HG03196 (cell line): Measurements from ENCODE around the gene SYNGR4.

Experiments
- ATAC-seq: cut with Tn5 transposase; IDR thresholded peaks from one replicate; pipeline ENCODE4 v1.9.1; 2021; ENCODE audit not compliant: unreplicated experiment

Gene SYNGR4

GRCh38 chr19:48341515-48342413, 22.4 kb upstream of the SYNGR4 start:
- no peak for ATAC-seq

DNA sequence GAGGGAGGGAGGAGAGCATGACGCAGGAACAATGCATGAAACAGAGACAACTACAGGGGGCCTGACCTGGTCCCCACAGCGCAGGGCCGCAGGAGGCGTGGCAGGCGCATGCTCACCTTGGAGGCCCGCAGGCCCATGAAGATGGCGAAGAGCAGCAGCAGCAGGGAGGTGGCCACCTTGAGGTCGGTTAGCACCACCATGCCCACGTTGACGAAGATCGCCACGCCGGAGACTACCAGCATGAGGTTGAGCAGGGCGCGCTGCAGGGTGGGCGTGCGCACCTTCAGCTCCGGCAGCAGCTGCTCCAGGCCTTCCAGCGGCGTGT, 21.8 kb upstream of the SYNGR4 start:
- ATAC-seq = no peak

DNA sequence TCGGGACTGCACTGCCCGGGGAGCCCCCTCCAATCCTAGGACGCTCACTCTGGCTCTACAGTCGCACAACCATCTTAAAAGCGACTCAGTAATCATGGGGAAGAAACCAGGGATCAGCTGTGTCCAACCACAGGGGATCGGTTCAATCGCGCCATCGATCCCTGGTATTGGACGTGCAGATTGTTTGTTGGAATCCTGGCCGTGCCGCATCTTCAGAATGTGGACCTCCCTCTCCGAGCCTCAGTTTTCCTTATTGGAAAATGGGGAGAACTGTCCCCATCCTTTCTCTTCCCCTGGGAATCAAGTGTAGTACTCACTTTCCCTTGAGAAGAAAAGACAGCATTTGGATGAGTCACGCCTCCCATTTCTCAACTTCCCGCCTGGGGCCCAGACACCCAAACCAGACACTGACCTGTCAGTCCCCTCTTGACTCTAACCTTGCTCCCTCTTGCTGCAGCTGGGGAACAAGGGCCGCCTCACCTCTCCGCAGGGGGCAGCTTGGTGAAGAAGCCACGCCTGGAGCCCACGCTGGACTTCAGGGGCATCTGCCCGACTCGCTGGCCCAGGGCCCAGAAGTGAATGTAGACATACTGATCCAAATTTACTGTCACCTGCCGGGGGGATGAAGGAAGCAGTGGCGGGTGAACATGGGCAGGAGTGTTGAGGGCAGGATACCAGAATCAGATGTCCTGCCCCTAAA, 21.2 kb upstream of the SYNGR4 start:
- ATAC-seq = no peak

DNA sequence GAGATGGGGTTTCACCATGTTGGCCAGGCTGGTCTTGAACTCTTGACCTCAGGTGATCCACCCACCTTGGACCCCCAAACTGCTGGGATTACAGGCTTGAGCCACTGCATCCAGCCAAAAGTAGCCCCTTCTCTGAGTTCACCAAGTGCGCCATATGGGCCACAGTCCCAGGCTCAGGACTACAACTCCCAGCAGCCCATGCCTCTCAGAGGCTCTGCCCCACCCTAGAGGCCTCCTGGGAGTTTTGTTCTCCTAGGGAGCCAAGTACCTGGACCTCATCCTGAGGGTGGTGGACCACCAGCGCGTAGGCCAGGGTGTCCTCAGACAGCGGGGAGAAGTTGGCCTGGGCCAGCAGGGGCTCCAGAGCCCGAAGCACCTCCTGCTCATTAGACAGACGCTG, 19.3 kb upstream of the SYNGR4 start:
- no peak for ATAC-seq

GRCh38 chr19:48346191-48346590, 18.0 kb upstream of the SYNGR4 start:
- ATAC-seq = no peak

DNA sequence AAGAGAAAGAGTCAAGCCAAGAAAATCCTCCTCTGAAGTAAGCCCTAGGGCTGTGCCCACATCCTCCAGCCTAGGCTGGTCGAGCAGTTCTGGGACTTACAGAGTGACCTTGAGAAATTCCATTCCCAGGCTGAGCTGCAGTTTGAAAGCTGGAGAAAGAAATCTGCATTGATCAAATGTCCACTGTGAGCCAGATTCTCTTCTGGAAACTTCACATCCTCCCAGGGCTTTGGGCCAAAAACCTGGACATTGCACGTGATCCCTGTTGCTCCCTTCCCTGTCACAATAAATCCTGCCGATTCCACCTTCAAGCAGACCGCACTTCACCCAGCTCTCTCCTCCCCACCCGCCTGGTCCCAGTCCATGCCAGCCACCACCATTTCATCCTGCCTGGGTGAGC, 16.1 kb upstream of the SYNGR4 start:
- ATAC-seq = no peak

DNA sequence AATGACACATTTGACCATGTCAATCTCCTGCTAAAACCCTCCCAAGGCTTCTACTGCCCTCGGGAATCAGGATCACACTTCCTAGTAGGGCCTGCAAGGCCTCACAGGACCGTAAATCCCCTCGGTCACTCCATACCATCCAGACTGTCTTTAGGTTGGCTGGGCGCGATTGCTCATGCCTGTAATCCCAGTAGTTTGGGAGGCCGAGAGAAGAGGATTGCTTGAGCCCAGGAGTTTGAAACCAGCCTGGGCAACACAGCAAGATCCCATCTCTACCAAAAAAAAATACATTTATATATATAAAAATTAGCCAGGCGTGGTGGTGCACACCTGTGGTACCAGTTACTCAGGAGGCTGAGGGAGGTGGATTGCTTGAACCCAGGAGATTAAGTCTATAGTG, 15.4 kb upstream of the SYNGR4 start:
- no peak for ATAC-seq

DNA sequence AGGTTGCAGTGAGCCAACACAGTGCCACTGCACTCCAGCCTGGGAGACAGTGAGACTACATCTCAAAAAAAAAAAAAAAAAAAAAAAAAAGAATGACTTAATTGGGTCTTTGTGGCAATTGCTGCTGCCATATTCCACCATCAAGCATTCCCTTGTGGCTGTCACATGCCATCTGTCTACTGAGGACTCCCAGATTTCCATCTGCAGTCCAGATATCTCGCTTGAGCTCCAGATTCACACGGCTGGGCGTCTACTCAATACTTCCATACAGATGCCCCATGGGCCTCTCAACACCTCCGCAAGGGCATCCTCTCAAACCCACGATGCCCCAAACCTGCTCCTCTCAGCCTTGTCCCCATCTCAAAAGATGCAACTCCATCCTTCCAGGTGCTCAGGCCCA, 13.3 kb upstream of the SYNGR4 start:
- no peak for ATAC-seq

- ATAC-seq = no peak
Observed at GRCh38 chr19:48351341-48351752, 12.8 kb upstream of the SYNGR4 start.

DNA sequence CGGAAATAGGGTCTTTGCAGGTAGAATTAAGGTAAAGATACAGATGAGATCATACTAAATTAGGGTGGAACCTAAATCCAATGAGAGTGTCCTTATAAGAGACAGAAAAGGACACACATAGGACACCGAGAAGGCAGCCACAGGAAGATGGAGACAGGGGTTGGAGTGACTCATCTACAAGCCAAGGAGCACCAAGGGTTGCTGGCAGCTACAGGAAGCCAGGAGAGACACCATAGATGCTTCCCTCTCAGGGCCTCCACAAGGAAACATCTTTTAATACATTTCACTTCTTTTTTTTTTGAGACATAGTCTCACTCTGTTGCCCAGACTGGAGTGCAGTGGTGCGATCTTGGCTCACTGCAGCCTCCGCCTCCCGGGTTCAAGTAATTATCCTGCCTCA, 10.5 kb upstream of the SYNGR4 start:
- ATAC-seq = no peak

- ATAC-seq = no peak
Observed at GRCh38 chr19:48354332-48354992, 9.7 kb upstream of the SYNGR4 start.

- ATAC-seq = no peak
Observed at GRCh38 chr19:48355365-48355954, 8.7 kb upstream of the SYNGR4 start.

GRCh38 chr19:48359123-48359522, 5.0 kb upstream of the SYNGR4 start:
- ATAC-seq = no peak

- ATAC-seq = no peak
Observed at GRCh38 chr19:48361912-48362311, 2.3 kb upstream of the SYNGR4 start.

DNA sequence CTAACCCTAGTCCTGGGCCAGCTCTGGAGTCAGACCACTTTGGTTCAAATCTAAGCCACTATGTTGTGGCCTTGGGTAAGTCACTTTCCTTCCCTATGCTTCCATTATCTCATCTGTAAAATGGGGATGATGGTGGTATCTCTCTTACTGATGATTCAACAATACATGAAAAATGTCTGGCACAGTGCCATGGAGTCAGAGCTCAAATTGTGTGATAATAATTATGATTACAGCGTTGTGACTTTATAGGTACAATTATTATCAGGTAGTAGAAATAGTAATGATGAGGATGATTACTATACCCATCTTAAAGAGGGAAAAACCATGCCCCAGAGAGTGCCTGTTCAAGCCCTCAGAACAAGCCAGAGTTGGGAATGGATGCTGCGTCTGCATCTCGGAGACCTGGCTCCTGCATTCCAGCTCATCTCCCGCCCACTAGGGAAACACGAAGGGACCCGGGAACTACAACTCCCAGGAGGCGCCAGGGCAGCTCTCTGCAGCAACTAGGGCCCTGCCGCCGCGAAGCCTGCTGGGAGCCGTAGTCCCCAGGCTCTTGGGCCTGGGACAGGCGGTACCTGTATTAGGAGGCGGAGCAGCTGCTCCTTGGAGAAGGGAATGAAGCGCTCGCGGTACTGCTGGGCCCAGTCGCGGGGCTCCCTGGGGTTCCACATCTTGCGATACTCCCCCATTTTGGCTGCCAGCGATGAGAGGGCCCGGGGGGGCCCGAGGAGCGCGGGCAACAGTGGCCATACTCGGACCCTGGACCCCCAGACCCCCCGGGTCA, 1.3 kb upstream of the SYNGR4 start:
- ATAC-seq = peak; percentile 52

DNA sequence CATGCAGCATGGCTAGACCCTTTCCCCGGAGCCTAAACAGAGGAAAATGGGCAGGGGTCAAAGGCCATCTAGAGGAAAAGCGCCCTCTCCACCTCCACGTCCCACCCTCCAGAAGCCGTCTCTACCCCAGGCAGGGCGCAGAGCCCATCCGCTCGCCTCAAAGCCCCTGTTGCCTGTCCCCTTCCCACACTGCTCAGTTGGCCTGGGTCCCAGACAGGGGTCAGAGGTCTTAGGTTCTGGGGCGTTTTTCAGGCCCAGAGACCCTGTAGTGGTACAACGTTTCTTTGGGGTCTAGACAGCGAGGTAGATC, 712 bp upstream of the SYNGR4 start:
- peak; percentile 9 for ATAC-seq

DNA sequence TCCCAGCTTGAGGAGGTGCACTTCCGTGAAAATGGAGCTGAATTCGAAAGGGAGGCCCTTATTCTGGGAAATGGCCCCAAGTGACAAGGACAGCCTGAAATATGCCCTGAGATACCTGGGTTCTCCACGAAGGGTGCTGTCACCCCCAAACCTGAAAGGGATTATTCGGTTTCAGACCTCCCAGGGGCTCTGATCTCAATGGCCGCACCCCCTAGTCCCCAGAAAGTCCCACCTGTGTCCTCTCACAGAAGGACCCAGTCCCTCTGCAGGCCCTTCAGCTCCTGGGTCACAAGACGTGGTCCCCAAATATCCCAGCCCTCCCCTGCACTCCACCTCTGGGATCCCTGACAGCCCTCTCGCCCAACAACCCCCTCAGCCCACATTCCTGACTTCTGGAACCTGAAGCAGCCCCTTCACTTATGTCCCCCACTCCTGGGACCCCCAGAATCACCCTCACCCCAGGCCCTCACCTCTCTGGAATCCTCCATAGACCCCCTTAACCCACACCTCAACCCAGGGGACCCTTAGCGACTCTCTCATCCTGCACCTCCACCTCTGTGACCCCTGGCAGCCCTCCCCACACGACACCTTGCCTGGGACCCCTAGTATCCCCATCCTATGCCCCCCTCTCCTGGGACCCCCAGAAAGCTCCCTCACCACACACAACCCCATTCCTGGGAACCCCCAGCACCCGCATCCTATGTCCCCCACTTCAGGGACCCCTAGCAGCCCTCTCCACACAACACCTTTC, 606 bp downstream of the SYNGR4 start:
- no peak for ATAC-seq

GRCh38 chr19:48365602-48366001, 1.4 kb downstream of the SYNGR4 start:
- ATAC-seq = no peak

- no peak for ATAC-seq
Observed at GRCh38 chr19:48367855-48368254, 3.7 kb downstream of the SYNGR4 start.

DNA sequence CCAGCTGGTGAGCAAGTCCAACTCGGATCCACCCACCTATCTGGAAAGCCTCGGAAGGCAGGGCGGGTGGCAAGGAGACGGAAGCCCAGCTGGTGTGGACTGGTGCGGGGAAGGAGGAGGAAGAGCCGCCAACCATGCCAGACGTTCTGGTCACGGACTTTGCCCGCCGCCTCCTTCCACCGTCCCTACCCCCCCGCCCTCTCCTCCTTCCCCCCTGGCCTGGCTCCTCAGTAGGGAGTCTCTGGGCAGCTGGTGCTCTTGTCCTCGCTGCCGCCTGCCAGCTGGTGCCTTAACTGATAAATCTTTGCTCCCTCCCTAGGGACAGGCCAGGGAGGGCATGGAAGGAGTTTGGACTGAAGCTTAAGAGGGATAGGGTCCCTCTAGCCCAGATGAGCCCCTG, 4.8 kb downstream of the SYNGR4 start:
- no peak for ATAC-seq
